GM04503 (cell line): ENCODE results near the gene ARL6IP4.

Experiments
- DNase-seq: peaks from one replicate; pipeline ENCODE4 v3.0.0-alpha.2; 2012; ENCODE audit warnings: low read depth

The ARL6IP4 gene

DNA sequence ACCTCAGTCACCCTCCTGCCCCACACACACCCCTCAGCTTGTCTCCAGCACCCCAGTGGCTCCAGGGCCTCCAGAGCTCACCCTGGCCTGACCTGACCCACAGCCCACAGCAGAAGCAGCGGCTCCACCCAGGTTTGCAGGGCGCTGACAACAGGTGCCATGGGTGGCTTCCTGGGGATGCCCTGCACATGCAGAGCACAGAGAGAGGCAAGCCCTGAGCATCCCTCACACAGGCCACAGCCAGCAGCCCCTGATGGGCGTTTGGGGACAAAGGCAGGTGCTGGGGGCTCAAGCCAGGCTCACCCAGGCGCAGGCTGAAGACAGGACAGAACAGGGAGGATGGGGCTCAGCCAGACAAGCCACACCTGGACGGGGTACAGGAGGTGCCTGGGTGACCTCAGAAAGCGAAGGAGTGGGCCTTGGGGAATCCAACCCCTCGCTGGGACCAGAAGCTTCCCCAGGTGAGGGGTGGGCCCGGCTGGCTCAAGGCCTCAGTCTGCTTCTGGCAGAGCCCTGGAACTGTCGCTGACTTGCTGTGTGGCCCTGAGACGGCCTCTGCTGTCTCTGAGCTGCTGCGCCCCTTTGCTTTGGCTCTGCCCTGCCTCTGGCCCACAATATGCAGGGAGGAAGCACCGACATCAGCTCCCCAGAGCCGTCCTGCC, 10.6 kb downstream of the ARL6IP4 start:
- DNase-seq: no peak

DNA sequence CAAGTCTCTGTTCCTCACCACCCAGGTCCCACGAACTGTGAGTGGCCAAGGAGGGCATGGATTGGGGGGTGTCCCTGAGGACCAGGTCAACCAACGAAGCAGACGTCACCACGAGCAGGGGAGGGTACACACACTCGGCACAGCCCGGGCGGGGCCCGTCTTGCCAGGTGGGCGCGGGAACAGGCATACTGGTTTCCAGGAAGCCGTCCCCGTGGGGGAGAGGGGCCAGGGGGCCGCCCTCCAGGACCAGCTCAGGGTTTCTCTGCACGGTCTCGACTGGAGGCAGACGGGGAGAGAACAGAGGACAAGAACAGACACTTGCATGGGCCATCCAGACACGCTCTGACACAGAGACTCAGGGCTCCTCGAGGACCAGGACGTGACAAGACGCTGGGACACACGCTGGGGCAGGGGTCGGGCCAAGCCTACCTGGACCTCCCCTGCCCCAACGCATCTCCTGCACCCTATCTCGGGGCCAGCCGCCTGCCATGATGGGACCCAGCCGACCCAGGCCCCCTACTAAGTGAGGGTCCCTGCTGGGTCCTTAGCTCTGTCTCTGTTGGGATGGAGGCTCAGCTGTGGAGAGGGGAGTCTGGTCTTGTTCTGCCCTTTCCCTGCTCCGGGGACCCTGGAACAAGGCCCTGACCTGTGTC, 11.3 kb downstream of the ARL6IP4 start:
- DNase-seq: no peak

DNA sequence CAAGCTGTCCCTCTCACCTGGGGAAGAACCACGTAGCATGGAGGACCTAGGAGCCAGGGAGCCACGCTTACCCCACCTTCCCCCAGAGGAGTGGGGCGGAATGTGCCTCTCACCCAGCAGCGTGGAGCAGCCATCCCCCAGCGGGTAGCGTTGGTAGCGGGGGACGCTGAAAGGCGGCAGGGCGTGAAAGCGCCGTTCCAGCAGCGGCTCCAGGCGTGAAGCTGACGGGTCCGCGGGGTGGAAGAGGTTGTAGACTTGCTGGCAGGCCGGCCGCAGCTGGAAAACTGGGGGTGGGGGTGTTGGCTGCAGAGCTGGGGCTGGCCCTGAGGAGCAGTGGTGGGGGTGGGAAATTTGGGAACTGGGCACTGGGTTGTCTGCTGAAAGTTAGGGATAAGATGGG, 11.9 kb downstream of the ARL6IP4 start:
- DNase-seq: no peak

DNA sequence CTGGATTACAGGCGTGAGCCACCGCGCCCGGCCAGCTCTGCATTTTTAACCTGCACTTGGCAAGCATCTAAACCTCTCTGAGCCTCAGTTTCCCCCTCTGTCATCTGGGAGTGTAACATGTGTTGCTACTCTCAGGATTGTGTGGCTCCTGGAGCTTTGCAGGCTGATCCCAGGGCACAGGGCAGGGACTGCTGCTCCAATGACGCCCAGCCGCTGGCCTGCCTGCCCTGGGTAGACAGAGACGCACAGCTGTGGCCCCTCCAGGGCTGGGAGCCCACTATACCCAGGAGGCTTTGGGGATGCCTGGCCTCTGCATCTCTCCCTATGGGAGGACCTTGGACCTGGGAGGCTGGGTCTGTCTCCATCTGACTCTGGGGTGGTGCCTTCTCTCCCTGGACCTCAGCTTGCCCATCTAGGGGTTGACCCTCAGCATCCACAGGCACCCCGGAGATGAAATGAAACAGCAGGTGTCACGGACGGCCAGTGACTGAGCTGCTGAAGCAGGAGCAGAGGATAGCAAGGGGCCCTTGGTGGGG, 13.7 kb downstream of the ARL6IP4 start:
- DNase-seq: no peak

DNA sequence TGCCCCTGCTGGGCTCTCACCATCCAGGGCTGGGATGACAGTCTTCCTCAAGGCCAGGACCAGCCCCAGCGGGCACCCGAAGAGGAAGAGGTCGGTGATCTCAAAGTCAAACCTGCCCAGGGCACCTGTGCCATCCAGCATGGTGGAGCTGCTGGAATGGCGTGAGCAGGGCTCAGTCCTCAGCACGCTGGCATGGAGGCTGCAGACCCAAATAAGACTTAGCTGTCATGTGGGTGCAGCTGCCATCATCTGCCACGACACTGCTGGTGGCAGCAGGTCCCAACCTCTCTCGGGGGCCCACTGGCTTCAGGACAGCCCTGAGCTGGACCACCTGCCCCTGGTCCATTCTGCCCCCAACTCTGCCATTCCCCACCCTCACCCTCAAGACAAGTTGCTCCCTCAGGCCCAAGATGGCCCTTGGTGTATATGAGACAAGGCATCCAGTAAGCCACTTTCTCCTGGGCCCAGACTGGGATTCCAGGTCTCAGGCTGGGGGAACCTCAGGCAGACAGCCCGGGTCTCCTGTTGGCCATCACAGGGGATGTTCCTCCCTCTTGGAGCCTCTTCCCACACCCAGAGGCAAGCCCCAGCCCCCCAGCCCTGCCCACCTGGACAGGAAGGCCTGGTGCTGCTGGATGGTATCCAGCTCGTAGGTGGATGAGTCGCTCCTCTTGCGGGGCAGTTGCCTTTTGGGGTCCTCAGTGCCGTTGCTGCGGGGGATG, 14.5 kb downstream of the ARL6IP4 start:
- DNase-seq: no peak

DNA sequence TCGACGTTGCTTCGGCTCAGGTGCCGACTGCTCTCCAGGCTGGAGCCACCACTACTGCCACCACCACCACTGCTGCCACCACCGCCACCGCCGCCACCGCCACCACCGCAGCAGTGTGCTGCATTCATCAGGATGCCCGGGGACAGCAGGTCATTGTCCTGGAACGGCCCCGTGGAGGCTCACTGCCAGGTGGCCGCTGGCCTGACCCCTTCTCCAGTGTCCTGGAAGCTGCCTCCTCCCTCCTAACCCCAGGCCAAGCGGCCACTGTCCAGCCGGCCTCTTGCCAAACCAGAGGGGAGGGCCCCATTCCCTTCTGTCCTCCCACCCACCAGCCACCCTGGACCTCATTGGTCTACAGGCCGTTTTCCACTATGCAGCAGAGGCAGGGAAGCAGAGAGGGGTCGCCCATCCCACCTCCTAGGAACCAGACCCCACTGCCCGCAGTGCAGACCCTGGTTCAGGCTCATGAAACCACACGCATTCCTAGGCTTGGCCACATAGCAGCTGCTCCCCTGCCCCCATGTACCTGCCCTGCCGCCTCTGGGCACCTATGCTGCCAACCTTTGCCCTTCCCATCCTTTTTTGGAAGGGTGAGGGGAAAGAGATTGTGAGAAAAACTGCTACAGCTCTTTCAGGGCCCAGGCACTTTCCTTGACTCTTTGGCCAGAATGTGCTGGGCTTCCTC, 15.2 kb downstream of the ARL6IP4 start:
- DNase-seq: no peak

DNA sequence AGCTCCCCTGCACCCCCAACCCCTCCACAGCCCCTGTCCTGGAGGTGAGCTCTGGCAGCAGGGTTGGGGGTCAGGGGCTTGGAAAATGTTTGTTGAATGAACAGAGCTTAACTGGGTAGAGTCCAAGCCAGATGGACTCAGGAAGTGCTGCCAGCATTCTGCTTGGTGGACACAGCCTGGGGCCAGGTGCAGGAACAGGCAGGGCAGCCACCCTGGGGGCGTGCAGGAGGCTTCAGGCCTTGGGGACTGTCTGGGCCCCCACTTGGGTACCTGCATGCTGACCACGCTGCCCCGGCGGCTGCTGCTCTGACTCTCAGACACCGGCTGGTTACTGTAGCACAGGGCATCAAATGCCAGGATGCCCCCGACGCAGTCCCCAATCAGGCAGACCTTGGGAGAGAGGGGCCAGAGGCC, 15.7 kb downstream of the ARL6IP4 start:
- DNase-seq: no peak

DNA sequence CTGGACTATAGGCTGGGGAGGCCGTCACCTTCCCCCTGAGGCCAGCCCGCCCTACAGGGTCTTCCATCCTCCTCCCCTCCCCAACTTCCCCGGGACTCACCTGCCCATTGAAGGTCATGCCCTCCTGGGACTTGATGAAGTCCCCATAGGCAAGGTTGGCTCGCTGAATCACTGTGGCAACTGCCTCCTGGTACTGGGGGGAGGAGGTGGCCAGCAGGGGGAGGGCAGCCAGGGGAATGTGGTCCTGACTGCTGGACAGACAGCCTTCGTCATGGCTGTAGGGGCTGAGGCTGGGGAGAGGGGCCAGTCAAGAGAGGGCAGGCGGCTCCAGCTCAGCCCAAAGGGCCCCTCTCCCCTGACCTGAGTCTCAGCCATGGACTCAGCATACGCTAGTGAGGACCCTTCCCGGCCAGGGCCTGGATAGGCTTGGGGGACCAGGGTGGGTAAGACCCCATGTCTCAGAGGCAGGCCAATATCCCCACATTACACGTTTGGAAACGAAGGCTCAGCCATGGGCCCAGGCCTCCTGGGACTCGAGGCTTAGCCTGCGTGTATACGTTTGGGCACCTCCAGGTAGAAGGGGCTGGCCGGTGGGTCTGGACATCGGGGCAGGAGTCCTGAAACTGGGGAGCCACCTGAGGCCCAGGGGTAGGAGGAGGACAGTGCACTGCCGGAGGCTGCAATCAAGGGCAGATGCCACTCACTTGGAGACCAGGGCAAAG, 16.3 kb downstream of the ARL6IP4 start:
- DNase-seq: no peak

DNA sequence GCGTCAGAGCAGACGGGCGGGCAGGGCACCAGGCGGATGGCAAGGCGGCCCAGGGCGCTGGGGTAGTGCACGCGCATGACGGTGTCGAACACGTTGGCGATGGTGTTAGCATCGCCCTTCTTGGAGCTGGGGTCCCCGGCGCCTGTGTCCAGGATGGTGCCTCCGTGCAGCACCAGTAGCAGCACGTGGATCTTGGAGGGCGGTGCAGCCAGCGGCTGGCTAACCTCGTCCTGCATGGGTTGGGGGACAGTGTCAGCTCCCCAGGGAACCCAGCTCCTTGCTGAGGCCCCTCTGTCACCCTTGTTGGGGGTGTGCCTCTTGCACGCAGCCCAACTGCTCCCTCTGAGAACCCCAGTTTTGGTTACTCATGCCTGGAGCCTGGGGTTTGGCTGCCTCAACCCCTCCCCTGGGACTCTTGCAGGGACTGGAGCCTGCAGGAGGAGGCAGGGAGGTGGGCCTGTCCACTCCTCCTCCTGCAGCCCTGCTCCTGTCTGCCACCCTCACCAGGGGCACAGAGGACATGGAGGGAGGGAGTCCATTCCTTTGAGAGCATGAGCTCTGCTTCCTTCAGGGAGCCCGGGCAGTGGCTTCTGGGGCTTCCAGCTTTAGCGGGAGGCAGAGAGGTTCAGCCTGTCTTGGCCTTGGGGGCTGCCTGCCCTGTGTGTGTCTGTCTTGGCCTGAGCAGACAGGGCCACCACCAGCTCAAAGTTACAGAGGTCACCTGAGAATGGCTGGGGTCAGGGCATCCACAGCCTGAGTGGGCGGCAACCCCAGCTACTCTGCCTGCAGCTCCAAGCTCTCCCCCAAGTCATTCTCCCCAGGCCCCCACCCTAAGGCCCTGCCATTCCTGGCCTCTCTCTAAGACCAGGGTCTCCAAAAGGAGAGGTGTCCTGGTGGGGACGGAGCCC, 17.1 kb downstream of the ARL6IP4 start:
- DNase-seq: no peak

DNA sequence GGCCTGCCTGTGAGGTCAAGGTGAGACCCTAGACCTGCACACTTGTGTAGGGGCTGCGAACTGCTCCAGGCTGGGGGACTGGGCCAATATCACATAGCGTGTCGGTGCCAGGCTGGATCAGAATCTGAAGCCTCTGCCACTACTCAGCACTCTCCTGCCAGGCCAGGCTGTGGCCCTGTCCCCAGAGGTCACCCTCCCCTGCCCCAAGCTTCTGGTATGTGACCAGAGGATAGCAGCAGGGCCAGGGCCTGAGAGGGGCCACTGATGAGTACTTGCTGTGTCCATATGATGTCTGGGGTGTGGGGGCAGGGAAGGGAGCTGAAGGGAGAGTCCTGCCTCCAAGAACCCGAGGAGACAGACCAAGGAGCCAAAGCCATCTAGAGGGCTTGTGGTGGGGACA, 17.8 kb downstream of the ARL6IP4 start:
- DNase-seq: no peak

DNA sequence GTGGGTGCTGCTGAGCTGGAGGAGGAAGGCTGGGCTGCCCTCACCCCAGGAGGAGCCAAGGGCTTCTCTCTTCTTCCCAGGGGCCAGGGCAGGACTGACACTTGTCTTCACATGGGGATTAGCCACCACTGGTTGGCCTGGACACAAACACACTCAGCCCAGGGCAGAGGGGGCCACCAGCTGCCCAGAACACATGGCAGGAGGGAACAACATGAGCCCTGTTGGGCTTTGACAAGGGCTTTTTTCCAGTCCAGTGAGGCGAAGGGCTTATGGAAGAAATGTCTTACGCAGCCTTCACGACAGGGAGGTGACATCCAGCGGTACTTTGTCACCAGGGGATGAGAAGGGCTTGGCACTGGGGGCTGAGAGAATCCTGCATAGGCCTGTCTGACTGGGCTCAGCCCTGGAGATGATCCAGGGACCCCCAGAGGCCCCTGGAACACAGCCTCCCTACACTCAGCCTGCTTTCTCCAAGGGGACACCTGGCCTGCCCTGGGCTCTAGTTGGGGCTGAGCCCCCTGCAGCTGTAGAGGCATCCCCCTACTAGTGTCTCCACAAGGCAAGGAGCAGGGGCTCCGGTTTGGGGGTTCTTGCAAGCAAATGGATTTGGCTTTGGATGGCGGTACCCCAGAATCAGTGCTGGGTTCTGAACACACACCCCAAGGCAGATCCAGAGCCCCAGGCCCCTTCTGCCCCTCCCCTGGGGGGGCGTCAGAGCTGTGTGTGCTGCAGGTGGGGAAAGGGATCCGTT, 18.9 kb downstream of the ARL6IP4 start:
- DNase-seq: no peak

DNA sequence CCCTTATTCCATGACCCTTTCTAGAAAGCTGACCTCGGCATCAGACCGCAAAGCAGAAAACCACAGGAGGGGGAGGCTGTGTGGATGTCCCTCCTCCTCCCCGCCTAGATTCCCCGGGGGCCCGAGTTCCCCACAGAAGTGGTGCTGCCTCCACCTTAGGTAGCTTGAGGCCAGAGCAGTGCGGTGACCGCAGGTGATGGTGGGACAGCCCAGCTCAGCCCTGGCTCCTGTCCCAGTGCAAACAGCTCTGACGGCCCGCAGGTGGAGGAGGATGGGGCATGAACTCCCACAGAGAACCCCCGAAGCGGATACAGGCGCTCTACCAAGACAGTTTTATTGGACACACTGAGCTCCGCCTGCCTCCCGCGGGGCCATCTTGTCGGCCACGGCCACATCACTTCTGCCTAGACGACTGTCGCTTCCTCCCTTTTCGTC, 19.5 kb downstream of the ARL6IP4 start:
- DNase-seq: no peak

DNA sequence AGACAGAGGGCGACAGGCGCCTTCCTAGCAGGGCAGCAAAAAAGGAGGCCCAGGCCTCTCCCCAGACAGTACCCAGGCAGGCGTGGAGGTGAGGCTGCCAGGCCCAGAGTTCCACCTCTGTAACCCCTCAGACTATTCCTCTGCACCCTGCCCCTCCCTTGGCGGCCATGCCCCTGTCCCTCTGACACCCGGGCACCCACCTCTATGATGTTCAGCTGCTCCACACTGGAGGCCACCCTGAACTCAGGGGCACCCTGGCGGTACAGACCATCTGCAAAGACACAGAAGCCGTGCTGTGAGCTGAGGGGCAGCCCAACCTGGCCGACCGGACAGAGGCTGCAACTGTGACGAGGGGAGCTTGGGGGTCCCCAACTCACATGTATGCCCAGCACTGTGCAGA, 20.1 kb downstream of the ARL6IP4 start:
- DNase-seq: no peak

DNA sequence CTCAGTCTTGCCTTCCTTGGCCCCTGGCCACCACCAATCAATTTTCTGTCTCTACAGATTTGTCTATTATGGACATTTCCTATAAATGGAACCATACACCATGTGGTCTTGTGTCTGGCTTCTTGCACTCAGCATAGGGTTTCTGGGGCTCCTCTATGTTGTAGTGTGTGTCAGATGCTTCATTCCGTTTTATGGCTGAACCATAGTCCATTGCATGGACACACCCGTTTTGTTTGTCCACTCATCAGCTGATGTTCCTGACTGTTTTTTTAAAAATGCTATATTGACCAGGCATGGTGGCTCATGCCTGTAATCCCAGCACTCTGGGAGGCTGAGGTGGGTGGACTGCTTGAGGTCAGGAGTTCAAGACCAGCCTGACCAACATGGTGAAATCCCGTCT, 21.0 kb downstream of the ARL6IP4 start:
- DNase-seq: no peak

DNA sequence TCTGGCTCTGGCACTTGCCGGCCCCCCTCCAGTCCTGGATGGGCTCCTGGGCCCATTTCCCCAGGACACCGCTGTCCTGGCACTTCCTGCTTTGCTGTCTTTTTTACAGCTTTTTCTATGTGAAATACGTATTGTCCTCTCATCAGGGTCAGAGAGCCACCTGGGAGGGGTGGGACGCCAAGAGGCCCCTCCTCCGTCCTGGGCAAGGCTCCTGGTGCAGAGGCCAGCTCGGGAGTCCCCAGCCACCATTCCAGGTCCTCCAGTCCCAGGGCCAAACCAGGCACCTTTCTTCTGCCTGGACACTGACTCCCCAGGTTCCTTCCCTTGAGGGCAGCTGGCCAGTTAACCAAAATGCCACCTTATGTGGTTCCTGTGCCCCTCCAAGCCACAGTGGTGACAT, 22.8 kb downstream of the ARL6IP4 start:
- no peak for DNase-seq

DNA sequence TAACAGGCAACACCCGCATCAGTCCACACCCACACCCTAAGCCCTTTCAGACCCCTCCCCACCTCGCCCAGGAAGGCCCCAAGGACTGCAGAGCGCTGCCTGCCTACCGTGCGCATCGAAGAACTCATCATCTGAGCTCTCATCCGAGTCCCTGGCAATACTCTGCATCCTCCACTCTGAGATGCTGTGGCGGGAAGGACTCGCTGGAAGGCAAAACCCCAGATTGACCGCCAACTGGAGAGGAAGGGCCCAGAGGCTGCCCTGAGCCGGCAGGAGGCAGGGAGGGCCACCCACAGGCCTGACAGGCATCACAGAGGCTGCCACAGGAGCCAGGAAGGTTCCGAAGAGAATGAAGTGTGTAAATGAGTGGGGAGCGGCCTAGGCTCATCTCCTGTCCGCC, 23.8 kb downstream of the ARL6IP4 start:
- DNase-seq: no peak

DNA sequence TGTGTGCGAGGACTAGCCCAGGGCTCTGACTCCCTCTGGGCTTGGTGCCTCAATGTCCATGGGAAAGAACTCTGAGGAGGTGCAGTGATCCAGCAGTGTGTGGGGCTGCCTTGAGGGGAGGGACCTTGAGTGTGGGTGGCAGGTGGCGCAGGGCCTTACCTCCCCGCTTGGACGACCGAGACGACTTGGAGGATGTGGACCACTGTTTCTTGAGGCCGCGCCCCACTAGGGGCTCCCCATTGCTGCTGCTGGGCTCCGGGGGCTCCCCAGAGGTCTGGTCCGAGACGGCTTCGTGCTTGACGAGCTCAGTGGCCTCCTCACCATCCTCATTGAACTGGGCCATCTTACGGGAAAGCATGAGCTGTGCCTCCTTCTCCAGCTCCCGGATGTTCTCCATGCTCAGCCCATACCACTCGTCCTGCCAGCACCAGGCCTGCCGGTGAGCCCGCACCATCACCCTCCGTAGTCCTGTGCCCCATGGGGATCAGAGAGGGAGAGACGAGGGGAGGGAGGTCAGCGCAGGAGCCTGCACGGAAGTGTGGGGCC, 24.7 kb downstream of the ARL6IP4 start:
- no peak for DNase-seq

DNA sequence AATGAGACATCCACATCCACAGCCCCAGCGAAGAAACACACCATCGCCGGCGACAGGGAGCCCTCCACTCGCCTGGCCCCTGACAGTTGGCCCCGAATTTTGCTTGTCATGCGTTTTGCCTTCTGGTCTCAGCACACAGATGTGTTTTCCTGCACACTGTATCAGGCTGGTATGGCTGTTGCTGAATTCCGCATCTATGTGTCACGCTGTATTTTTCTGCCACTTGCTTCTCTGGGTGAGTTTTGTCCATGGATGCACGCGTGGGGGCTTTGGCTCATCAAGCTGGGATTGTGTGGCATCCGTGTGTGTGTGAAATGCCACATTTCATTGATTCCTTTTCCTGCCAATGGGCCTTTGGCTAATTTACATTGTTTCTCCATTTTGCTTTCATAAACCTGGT, 26.5 kb downstream of the ARL6IP4 start:
- DNase-seq: no peak

DNA sequence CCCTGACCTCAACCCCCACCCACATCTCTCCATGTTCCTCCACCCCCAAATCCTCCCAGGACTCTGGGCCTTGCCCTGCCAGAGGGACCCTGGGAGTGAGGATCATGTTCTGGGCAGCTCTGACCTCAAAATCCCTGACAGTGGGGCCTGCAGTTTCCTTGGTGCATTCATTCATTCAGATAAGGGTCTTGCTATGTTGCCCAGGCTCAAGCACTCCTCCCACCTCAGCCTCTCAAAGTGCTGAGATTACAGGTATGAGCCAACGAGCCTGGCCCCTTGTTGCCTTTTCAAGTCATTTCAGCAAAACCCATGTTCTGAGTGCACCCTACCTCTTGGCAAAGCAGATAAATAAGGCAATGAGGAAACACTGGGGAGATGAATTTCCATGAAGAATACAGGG, 29.6 kb downstream of the ARL6IP4 start:
- DNase-seq: no peak

DNA sequence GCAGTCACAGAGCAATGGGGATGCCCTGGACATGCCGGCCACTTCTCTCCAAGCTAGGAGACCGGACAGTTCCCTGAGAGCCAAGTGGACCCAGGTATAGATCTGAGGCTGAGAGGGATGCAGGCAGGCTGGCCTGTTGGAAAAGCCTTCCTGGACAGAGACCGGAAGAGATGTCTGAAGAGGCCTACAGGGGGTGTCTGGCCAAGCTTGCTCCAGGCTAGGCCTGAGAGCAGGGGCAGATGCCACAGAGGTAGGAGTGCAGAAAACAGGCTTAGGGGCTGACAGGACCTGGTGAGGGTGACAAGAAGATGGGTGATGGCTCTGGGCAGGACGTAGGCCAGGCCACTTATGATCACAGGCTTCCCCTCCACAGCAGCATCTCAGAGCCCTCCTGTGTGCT, 30.2 kb downstream of the ARL6IP4 start:
- no peak for DNase-seq
